HCT116 (cell line): ENCODE measurements around the gene WNT3A. TPM values are rescaled to one million over a fixed set of nuclear protein-coding genes. Genes with fewer than 3 reads are reported as not detected.

Source experiments
- ATAC-seq: fragments of 200-7000 bp; cut with Tn5 transposase; 2 replicates; pipeline ENCODE4 v1.9.1; 2020; ENCODE audit warnings: mild to moderate bottlenecking, moderate library complexity
- BruUV-seq: library from RNA; stranded (reverse); fragments of 400-500 nt; replicated peaks from 2 replicates; lab custom pipeline; 2021; lab: Mats Ljungman, UMichigan
- CTCF ChIA-PET: fragments of 300-600 bp; sonication (Branson Sonifier 250); formaldehyde crosslinking; loops from one replicate; lab custom pipeline; 2021; ENCODE audit warnings: antibody characterized with exemption; lab: Charles Lee
- POLR2A ChIA-PET: fragments of 300-600, 350-600 bp; sonication (Branson Sonifier 250); formaldehyde crosslinking; loops from one replicate; lab custom pipeline; 2021; ENCODE audit warnings: antibody characterized with exemption; lab: Charles Lee
- RAD21 ChIA-PET, 2 experiments: fragments of 300-600 bp; sonication (Branson Sonifier 250); formaldehyde crosslinking; loops; one replicate each; lab custom pipeline; 2023; ENCODE audit warnings: low total read pairs in 2 of 2; ENCODE audit not compliant: uncharacterized antibody in 2 of 2, unreplicated experiment in 2 of 2, low non-redundant PET in 1 of 2; lab: Charles Lee
- DNase-seq: peaks from one replicate; pipeline ENCODE4 v3.0.0-alpha.2; 2010; ENCODE audit warnings: low read depth, low spot score
- H2AFZ ChIP-seq: fragments of 200-600 bp; shearing (Covaris generic), sonication (generic); 2 replicates; pipeline ENCODE4 v1.6.1; 2017; ENCODE audit warnings: low read depth, mixed run types, mixed read lengths, antibody characterized with exemption, low read length; ENCODE audit not compliant: poor library complexity, severe bottlenecking
- H3K27ac ChIP-seq: 2 replicates; pipeline ENCODE4 v1.5.1; 2012; ENCODE audit warnings: low read depth, low read length
- H3K27me3 ChIP-seq: fragments of 200-600 bp; sonication (generic); 2 replicates; pipeline ENCODE4 v1.6.1; 2016; ENCODE audit warnings: mixed run types, low read length, mixed read lengths; ENCODE audit not compliant: insufficient read depth
- H3K36me3 ChIP-seq, 2 experiments: fragments of 200-500 bp in 1 of 2; fragments of 200-600 bp in 1 of 2; sonication (Bioruptor generic) in 1 of 2; sonication (generic) in 1 of 2; 2 replicates each; pipeline versions ENCODE4 v1.5.1 to v1.6.1; 2014 to 2016; ENCODE audit warnings: low read length in 2 of 2, inconsistent platforms in 1 of 2, mixed read lengths in 1 of 2, mixed run types in 1 of 2; ENCODE audit not compliant: insufficient read depth in 2 of 2, control insufficient read depth in 1 of 2
- H3K4me1 ChIP-seq, 2 experiments: fragments of 200-600 bp in 1 of 2; sonication (generic) in 1 of 2; 2 replicates each; pipeline versions ENCODE4 v1.5.1 to v1.6.1; 2012 to 2017; ENCODE audit warnings: low read length in 2 of 2, inconsistent platforms in 1 of 2, mild to moderate bottlenecking in 1 of 2, mixed read lengths in 1 of 2, mixed run types in 1 of 2, moderate library complexity in 1 of 2; ENCODE audit not compliant: insufficient read depth in 2 of 2, control insufficient read depth in 1 of 2
- H3K4me2 ChIP-seq: fragments of 200-600 bp; sonication (generic); 2 replicates; pipeline ENCODE4 v1.6.1; 2017; ENCODE audit warnings: mixed run types, low read length, mixed read lengths
- H3K4me3 ChIP-seq, 2 experiments: fragments of 200-600 bp in 1 of 2; sonication (generic) in 1 of 2; replicated peaks in 1 of 2; 2 replicates each; pipeline ENCODE4 v1.5.1; 2011 to 2016; ENCODE audit warnings: low read length in 2 of 2, control low read depth in 1 of 2, low read depth in 1 of 2, mild to moderate bottlenecking in 1 of 2, mixed read lengths in 1 of 2, mixed run types in 1 of 2
- H3K79me2 ChIP-seq: fragments of 200-600 bp; sonication (generic); 2 replicates; pipeline ENCODE4 v1.6.1; 2017; ENCODE audit warnings: mild to moderate bottlenecking, mixed run types, low read length, moderate library complexity, mixed read lengths; ENCODE audit not compliant: insufficient read depth
- H3K9ac ChIP-seq: fragments of 200-600 bp; sonication (generic); 2 replicates; pipeline ENCODE4 v1.6.1; 2016; ENCODE audit warnings: low read length, mixed read lengths
- H3K9me2 ChIP-seq: fragments of 200-600 bp; sonication (generic), shearing (Covaris generic); 2 replicates; pipeline ENCODE4 v1.6.1; 2017; ENCODE audit warnings: mixed run types, mild to moderate bottlenecking, moderate library complexity; ENCODE audit not compliant: insufficient read depth
- H3K9me3 ChIP-seq, 2 experiments: fragments of 200-500 bp in 1 of 2; fragments of 200-600 bp in 1 of 2; sonication (Bioruptor generic) in 1 of 2; sonication (generic) in 1 of 2; 2 replicates each; pipeline ENCODE4 v1.6.1; 2014 to 2017; ENCODE audit warnings: low read length in 2 of 2, mixed read lengths in 2 of 2, inconsistent platforms in 1 of 2, low read depth in 1 of 2, mild to moderate bottlenecking in 1 of 2, mixed run types in 1 of 2, moderate library complexity in 1 of 2; ENCODE audit not compliant: control insufficient read depth in 1 of 2, insufficient read depth in 1 of 2
- H4K20me1 ChIP-seq: fragments of 200-600 bp; sonication (generic), shearing (Covaris generic); 2 replicates; pipeline ENCODE4 v1.6.1; 2017; ENCODE audit warnings: mixed run types, mild to moderate bottlenecking, moderate library complexity; ENCODE audit not compliant: insufficient read depth
- SP1 ChIP-seq: IDR thresholded peaks from 2 replicates; pipeline ENCODE4 v1.6.1; 2012; ENCODE audit warnings: low read depth
- ZFX ChIP-seq: fragments of 450-650 bp; IDR thresholded peaks from 2 replicates; pipeline ENCODE4 v1.6.1; 2017
- ZNF274 ChIP-seq: fragments of 200-500 bp; sonication (Bioruptor generic); IDR thresholded peaks from 2 replicates; pipeline ENCODE4 v1.6.1; 2014; ENCODE audit warnings: mild to moderate bottlenecking, low read depth, low read length, inconsistent platforms
- intact Hi-C: fragments of 100-400 bp; cut with micrococcal nuclease; formaldehyde crosslinking; loops from 2 replicates; pipeline ENCODE4 v1.10.0; 2022
- total RNA-seq: library from RNA; stranded (reverse); gene quantifications from one replicate; pipeline ENCODE4 v1.2.1, GENCODE V29; 2021; ENCODE audit not compliant: unreplicated experiment

WNT3A gene
- total RNA-seq, 1 experiment from 2014 or later: 3.7 TPM

DNA sequence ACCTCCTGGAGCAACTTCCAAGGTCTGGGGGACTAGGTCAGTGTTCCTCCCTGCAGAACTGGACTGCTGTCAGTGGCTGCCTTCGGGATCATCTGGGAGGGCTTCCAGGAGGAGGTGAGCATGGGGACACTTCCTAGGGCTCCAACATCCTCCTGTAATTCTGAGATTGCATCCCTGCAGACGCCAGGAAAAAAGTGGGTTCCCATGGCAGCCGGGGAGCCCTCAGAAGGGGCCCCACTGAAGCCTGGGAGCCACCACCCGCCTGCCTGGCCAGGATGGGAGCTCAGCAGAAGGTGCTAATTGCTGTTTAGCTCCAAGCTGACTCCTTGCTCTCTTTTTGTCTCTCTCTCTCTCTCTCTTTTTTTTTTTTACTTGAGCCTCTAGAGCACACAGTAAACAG is 59.6 kb downstream of the WNT3A start:
- no peaks in the 10 kb centered on the region for H3K4me1 ChIP-seq
- ATAC-seq: no peak
- CTCF ChIA-PET: no interaction called here
- H3K4me2 ChIP-seq: no peak overlapping the region
- no peaks in the 10 kb centered on the region for H3K36me3 ChIP-seq
- intact Hi-C loops: no loop called here
- no peak overlapping the region for H2AFZ ChIP-seq
- TF ChIP-seq ZNF274 (no peak), ZFX (no peak)
- TF ChIP-seq, all 23 proteins: peak for 0
- no peak for DNase-seq
- Histone ChIP-seq H3K9me3 (no peaks in the 10 kb centered on the region), H3K9ac (no peak overlapping the region), H3K27me3 (0 out of 2 replicates have a peak, but pooled peaks cover 6% of the 10 kb centered on the region), H3K9me2 (no peaks in the 10 kb centered on the region), H3K4me3 (no peak overlapping the region), H4K20me1 (no peaks in the 10 kb centered on the region), H3K79me2 (no peaks in the 10 kb centered on the region), H3K27ac (no peak overlapping the region)
- POLR2A ChIA-PET: interaction anchor here (1.0 kb wide), 1 partner anchor 16 kb away, joined by 3 read pairs; the partner anchor contains the start of gene ARF1
- RAD21 ChIA-PET: no interaction called here
- BruUV-seq: no TSS peak

DNA sequence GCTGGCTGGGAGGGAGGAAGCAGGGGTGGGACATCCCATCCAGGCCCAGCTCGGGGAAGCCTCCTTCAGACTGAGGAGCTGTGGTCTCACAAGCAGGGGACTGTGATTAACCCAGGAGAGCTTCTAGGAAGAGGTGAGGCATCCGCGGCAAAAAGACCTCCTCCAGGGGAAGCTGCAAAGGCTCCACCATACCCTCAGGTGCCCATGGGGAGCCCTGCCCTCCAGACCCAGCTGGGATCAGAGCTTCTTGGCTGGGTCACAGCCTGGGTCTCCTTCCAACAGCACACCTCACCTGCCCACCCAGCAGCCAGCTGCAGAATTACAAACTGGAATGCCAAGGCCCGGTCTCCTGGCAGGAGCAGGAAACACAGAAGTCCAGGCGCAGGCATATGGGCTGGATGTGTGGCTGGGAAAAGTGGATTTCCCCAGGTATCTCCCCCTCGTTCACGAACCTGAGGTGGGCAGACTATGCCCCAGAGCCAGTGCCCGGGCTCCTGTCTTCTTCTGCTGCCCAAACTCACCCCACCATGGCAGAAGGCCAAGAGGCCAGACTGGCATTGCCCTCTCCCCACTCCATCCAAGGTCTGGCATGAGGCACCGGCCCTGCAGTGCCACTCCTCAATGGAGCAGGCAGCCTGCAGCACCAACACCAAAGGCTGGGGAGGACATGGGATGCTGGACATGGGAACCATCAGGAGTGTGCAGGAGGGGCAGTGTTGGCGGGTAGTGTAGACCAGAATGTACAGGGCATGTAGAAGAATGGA is 60.3 kb downstream of the WNT3A start:
- no peak for TF ChIP-seq SP1
- ATAC-seq (no peak), DNase-seq (no peak)
- Histone ChIP-seq H4K20me1 (no peaks in the 10 kb centered on the region), H3K27me3 (0 out of 2 replicates have a peak, but pooled peaks cover 6% of the 10 kb centered on the region), H3K9ac (no peak overlapping the region), H3K9me2 (no peaks in the 10 kb centered on the region), H3K4me2 (no peak overlapping the region), H3K9me3 (no peaks in the 10 kb centered on the region), H2AFZ (no peak overlapping the region), H3K79me2 (no peaks in the 10 kb centered on the region), H3K36me3 (no peaks in the 10 kb centered on the region), H3K4me3 (no peak overlapping the region), H3K4me1 (no peaks in the 10 kb centered on the region), H3K27ac (no peak overlapping the region)
- POLR2A ChIA-PET: interaction anchor here (1.0 kb wide), 1 partner anchor 15 kb away, joined by 3 read pairs; the partner anchor contains the start of gene ARF1
- RAD21 ChIA-PET: no interaction called here
- BruUV-seq: no TSS peak
- CTCF ChIA-PET: no interaction called here
- intact Hi-C loops: no loop called here
